ENCODE data around the gene VTI1B.

DNA sequence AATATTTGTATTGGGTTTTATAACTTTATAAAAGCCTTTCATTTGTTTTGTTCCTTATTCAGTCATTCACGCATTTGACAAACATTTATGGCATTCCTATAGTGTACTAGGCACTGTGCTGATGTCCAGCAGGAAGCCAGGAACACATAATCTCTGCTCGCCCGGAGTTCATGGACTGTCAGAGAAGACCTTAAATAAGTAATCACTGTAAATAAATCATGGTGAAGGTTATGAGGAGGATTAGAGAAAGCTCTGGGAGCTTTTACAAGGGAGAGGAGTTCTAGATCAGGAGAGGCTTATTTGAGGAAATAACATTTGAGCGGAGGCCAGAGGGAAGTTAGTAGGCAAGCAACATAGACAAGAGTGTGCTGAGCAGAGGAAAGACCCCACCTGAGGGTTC lies 22.6 kb upstream of the VTI1B start:
- TF ChIP-seq, protein P1, sequence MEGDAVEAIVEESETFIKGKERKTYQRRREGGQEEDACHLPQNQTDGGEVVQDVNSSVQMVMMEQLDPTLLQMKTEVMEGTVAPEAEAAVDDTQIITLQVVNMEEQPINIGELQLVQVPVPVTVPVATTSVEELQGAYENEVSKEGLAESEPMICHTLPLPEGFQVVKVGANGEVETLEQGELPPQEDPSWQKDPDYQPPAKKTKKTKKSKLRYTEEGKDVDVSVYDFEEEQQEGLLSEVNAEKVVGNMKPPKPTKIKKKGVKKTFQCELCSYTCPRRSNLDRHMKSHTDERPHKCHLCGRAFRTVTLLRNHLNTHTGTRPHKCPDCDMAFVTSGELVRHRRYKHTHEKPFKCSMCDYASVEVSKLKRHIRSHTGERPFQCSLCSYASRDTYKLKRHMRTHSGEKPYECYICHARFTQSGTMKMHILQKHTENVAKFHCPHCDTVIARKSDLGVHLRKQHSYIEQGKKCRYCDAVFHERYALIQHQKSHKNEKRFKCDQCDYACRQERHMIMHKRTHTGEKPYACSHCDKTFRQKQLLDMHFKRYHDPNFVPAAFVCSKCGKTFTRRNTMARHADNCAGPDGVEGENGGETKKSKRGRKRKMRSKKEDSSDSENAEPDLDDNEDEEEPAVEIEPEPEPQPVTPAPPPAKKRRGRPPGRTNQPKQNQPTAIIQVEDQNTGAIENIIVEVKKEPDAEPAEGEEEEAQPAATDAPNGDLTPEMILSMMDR (IDR thresholded peaks at IDR 0.05; ENCODE audit: low read depth, low read length, poor library complexity, severe bottlenecking), result no peak
- no peak for TF ChIP-seq EZH2phosphoT487 (IDR thresholded peaks at IDR 0.05; ENCODE audit: borderline replicate concordance, low read length)

Data from DOHH2 (cell line).